Uterus (tissue), 4 donors: ENCODE results near the gene TCF4. TPM values are rescaled to one million over a fixed set of nuclear protein-coding genes. Genes with fewer than 3 reads are reported as not detected.

Experiments used
- DNase-seq, 2 donors: peaks; one replicate each; pipeline ENCODE4 v3.0.0-alpha.2; 2019 to 2020
- H3K27ac ChIP-seq, 2 donors: fragments of 200-600 bp; sonication (generic); 1 replicate in 1 of 2; 2 replicates in 1 of 2; pipeline ENCODE4 v1.5.1; 2016 to 2018
- H3K27me3 ChIP-seq, 2 donors: fragments of 200-600 bp; sonication (generic); one replicate each; pipeline ENCODE4 v1.5.1; 2018 to 2019; ENCODE audit warnings: control low read depth in 1 of 2
- H3K36me3 ChIP-seq, 2 donors: fragments of 200-600 bp; sonication (generic); one replicate each; pipeline ENCODE4 v1.5.1; 2019; ENCODE audit warnings: control low read depth in 1 of 2
- H3K4me1 ChIP-seq, 2 donors: fragments of 200-600 bp; sonication (generic); one replicate each; pipeline ENCODE4 v1.5.1; 2018 to 2019; ENCODE audit warnings: control low read depth in 1 of 2
- H3K4me3 ChIP-seq, 2 donors: fragments of 200-600 bp; sonication (generic); 1 replicate in 1 of 2; 2 replicates in 1 of 2; pipeline ENCODE4 v1.5.1; 2018 to 2019; ENCODE audit warnings: mild to moderate bottlenecking in 1 of 2
- H3K9me3 ChIP-seq, 2 donors: fragments of 200-600 bp; sonication (generic); one replicate each; pipeline ENCODE4 v1.5.1; 2019; ENCODE audit warnings: control low read depth in 1 of 2
- POLR2A ChIP-seq, 2 donors: fragments of 450-650 bp; IDR thresholded peaks; one replicate each; pipeline ENCODE4 v1.6.1; 2016; ENCODE audit warnings: antibody characterized with exemption in 2 of 2, mild to moderate bottlenecking in 1 of 2, moderate library complexity in 1 of 2
- intact Hi-C: fragments of 100-400 bp; cut with DNase I; formaldehyde crosslinking; loops from one replicate; pipeline ENCODE4 v1.15.1; 2023; ENCODE audit warnings: low total_unique reads
- total RNA-seq, 4 donors: library from RNA; depleted of rRNA in 3 of 4; stranded (reverse); fragments of >200 nt in 3 of 4; gene quantifications; one replicate each; pipeline versions ENCODE4 v1.1.0 to v1.2.4, GENCODE V29; 2014 to 2023
- TF ChIP-seq, protein P1 (sequence below), 4 experiments: fragments of 200-600 bp in 2 of 4; fragments of 450-650 bp in 2 of 4; sonication (generic) in 2 of 4; IDR thresholded peaks; one replicate each; pipeline ENCODE4 v1.5.1; 2016 to 2019; ENCODE audit warnings: antibody characterized with exemption in 4 of 4, mild to moderate bottlenecking in 2 of 4, moderate library complexity in 1 of 4
- donor health status: DM: yes; HTN: yes; CAD: no.

Gene TCF4
- total RNA-seq, 4 donors from 2014 or later, result 123 to 514 (median 163) TPM

- H3K4me3 ChIP-seq, result no peak overlapping the region
- H3K27me3 ChIP-seq, result no peaks in the 10 kb centered on the region
- H3K27ac ChIP-seq, result no peak overlapping the region
- intact Hi-C loops, result no loop called here
- DNase-seq, result no peak
- no peaks in the 10 kb centered on the region for H3K9me3 ChIP-seq
- no peaks in the 10 kb centered on the region for H3K4me1 ChIP-seq
- TF ChIP-seq, protein P1, sequence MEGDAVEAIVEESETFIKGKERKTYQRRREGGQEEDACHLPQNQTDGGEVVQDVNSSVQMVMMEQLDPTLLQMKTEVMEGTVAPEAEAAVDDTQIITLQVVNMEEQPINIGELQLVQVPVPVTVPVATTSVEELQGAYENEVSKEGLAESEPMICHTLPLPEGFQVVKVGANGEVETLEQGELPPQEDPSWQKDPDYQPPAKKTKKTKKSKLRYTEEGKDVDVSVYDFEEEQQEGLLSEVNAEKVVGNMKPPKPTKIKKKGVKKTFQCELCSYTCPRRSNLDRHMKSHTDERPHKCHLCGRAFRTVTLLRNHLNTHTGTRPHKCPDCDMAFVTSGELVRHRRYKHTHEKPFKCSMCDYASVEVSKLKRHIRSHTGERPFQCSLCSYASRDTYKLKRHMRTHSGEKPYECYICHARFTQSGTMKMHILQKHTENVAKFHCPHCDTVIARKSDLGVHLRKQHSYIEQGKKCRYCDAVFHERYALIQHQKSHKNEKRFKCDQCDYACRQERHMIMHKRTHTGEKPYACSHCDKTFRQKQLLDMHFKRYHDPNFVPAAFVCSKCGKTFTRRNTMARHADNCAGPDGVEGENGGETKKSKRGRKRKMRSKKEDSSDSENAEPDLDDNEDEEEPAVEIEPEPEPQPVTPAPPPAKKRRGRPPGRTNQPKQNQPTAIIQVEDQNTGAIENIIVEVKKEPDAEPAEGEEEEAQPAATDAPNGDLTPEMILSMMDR (IDR thresholded peaks at IDR 0.05), result no peak
- no peak for TF ChIP-seq POLR2A (IDR thresholded peaks at IDR 0.05)
- no peaks in the 10 kb centered on the region for H3K36me3 ChIP-seq
Observed at GRCh38 chr18:55609160-55609825, 21.3 kb upstream of the TCF4 start.

DNA sequence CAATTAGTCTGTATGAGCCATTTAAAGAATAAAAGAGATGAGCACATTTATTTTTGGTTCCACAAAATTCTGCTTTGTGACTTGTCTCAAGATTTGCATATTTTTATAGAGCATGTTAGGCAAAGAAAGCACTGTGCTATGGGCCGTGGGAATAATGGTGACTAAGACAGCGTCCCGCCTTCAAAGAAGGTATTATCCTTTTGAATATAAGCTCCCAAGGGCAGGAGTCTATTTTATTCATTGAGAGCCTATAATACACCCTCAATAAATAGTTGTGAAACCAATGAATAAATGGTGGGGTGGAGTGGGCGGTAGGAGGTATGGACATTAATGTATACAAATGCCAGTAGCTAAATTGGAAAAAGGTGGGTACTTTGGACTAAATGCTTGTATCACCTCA, 20.5 kb upstream of the TCF4 start:
- Histone ChIP-seq H3K9me3 (no peaks in the 10 kb centered on the region), H3K4me3 (no peak overlapping the region), H3K36me3 (no peaks in the 10 kb centered on the region), H3K27ac (no peak overlapping the region), H3K4me1 (no peaks in the 10 kb centered on the region), H3K27me3 (no peaks in the 10 kb centered on the region)
- intact Hi-C loops, result no loop called here
- no peak for TF ChIP-seq POLR2A (IDR thresholded peaks at IDR 0.05)
- TF ChIP-seq, protein P1 (IDR thresholded peaks at IDR 0.05), result no peak
- no peak for DNase-seq

- intact Hi-C loops, result no loop called here
- Histone ChIP-seq H3K36me3 (no peaks in the 10 kb centered on the region), H3K27ac (no peak overlapping the region)
Observed at GRCh38 chr18:55607773-55608172, 19.8 kb upstream of the TCF4 start.

GRCh38 chr18:55605733-55606338, 17.8 kb upstream of the TCF4 start:
- Histone ChIP-seq H3K4me3 (no peak overlapping the region), H3K4me1 (no peaks in the 10 kb centered on the region), H3K27me3 (no peaks in the 10 kb centered on the region), H3K27ac (no peak overlapping the region), H3K9me3 (no peaks in the 10 kb centered on the region), H3K36me3 (no peaks in the 10 kb centered on the region)
- intact Hi-C loops, result no loop called here
- no peak for DNase-seq
- TF ChIP-seq, protein P1 (IDR thresholded peaks at IDR 0.05), result no peak
- no peak for TF ChIP-seq POLR2A (IDR thresholded peaks at IDR 0.05)

More at GRCh38 chr18:55607773-55608172, 19.8 kb upstream of the TCF4 start:
- no peaks in the 10 kb centered on the region for H3K9me3 ChIP-seq
- H3K4me3 ChIP-seq, result no peak overlapping the region
- DNase-seq, result no peak
- no peaks in the 10 kb centered on the region for H3K27me3 ChIP-seq
- TF ChIP-seq, protein P1 (IDR thresholded peaks at IDR 0.05), result no peak
- TF ChIP-seq POLR2A (IDR thresholded peaks at IDR 0.05), result no peak
- no peaks in the 10 kb centered on the region for H3K4me1 ChIP-seq

GRCh38 chr18:55603775-55604174, 15.8 kb upstream of the TCF4 start:
- no peak overlapping the region for H3K4me3 ChIP-seq
- no peak for TF ChIP-seq POLR2A (IDR thresholded peaks at IDR 0.05)
- TF ChIP-seq, protein P1 (IDR thresholded peaks at IDR 0.05), result no peak
- no peaks in the 10 kb centered on the region for H3K9me3 ChIP-seq
- no peaks in the 10 kb centered on the region for H3K4me1 ChIP-seq
- intact Hi-C loops, result no loop called here
- no peak for DNase-seq
- no peak overlapping the region for H3K27ac ChIP-seq
- H3K36me3 ChIP-seq, result no peaks in the 10 kb centered on the region
- no peaks in the 10 kb centered on the region for H3K27me3 ChIP-seq
